NCI-H146 treated with DMSO at 0.1 percent for 48 hours (cell line): Measurements from ENCODE around the gene NELFE.
"Not testable (repeated sequence)": the region's sequence is repeated elsewhere in the genome, so short reads cannot be mapped to it uniquely, and the experiment has no call there.

ENCODE experiments used
- DNase-seq: peaks from one replicate; lab custom pipeline; 2025; ENCODE audit not compliant: unreplicated experiment; lab: John Stamatoyannopoulos, UW

NELFE gene

GRCh38 chr6:31952140-31952805, 6.5 kb downstream of the NELFE start:
- DNase-seq = no peak

GRCh38 chr6:31949926-31950548, 8.7 kb downstream of the NELFE start:
- no peak for DNase-seq

GRCh38 chr6:31948753-31949413, 9.9 kb downstream of the NELFE start:
- no peak for DNase-seq

GRCh38 chr6:31948306-31948705, 10.5 kb downstream of the NELFE start:
- DNase-seq = no peak

GRCh38 chr6:31947864-31948263, 10.9 kb downstream of the NELFE start:
- DNase-seq = no peak

GRCh38 chr6:31947070-31947675, 11.6 kb downstream of the NELFE start:
- no peak for DNase-seq

- no peak for DNase-seq
Measured at GRCh38 chr6:31946370-31946885, 12.3 kb downstream of the NELFE start.

- DNase-seq = no peak
Measured at GRCh38 chr6:31945507-31946369, 13.0 kb downstream of the NELFE start, which contains the start of gene CFB. Gene CFB (plus strand): TSS chr6:31946095. CDS start chr6:31946222, 127 bp downstream.

- DNase-seq = no peak
Measured at GRCh38 chr6:31945154-31945506, 13.6 kb downstream of the NELFE start.

GRCh38 chr6:31943742-31944141, 15.0 kb downstream of the NELFE start:
- DNase-seq = no peak

GRCh38 chr6:31940256-31940664, 18.5 kb downstream of the NELFE start:
- no peak for DNase-seq

GRCh38 chr6:31935823-31936222, 22.9 kb downstream of the NELFE start:
- DNase-seq = no peak

GRCh38 chr6:31935021-31935420, 23.8 kb downstream of the NELFE start:
- DNase-seq = no peak

- no peak for DNase-seq
Measured at GRCh38 chr6:31933537-31933936, 25.2 kb downstream of the NELFE start.

- not testable (repeated sequence) for DNase-seq
Measured at GRCh38 chr6:31932137-31932536, 26.6 kb downstream of the NELFE start.

GRCh38 chr6:31930962-31931361, 27.8 kb downstream of the NELFE start:
- no peak for DNase-seq

GRCh38 chr6:31928672-31928939, 30.2 kb downstream of the NELFE start:
- no peak for DNase-seq

GRCh38 chr6:31927863-31928671, 30.7 kb downstream of the NELFE start:
- DNase-seq = no peak

- no peak for DNase-seq
Measured at GRCh38 chr6:31927242-31927862, 31.4 kb downstream of the NELFE start, which contains the start of gene C2. Gene C2 (plus strand): TSS chr6:31927717. CDS start chr6:31927753, 36 bp downstream.

GRCh38 chr6:31922942-31923341, 35.8 kb downstream of the NELFE start:
- DNase-seq = no peak
